ENCODE measurements around the gene MYOT.

Gene MYOT

GRCh38 chr5:137836298-137836697 lies 31.4 kb upstream of the MYOT start:
- no peaks in the 10 kb centered on the region for H3F3A ChIP-seq (ENCODE audit: control insufficient read depth, insufficient read depth)
- H3K9me3 ChIP-seq (ENCODE audit: control insufficient read depth, insufficient read depth, low read length): no peaks in the 10 kb centered on the region
- no peaks in the 10 kb centered on the region for H3K36me3 ChIP-seq (ENCODE audit: control insufficient read depth, low read length)
- H3K4me2 ChIP-seq (ENCODE audit: low read length): no peak overlapping the region
- no peaks in the 10 kb centered on the region for H3K79me2 ChIP-seq (ENCODE audit: control insufficient read depth, low read length)
- no peaks in the 10 kb centered on the region for H3K27me3 ChIP-seq (ENCODE audit: control insufficient read depth, low read length)
- no peak overlapping the region for H3K27ac ChIP-seq (ENCODE audit: low read depth, low read length)
- H4K20me1 ChIP-seq (ENCODE audit: control insufficient read depth, insufficient read depth, low read depth, low read length): no peaks in the 10 kb centered on the region
- H3K9me2 ChIP-seq (replicated peaks; ENCODE audit: control insufficient read depth, low read length): no peaks in the 10 kb centered on the region
- no peaks in the 10 kb centered on the region for H3K4me1 ChIP-seq (ENCODE audit: control insufficient read depth, low read length)
- TF ChIP-seq EZH2phosphoT487 (IDR thresholded peaks at IDR 0.05; ENCODE audit: borderline replicate concordance, low read length) (no peak), CTCF (IDR thresholded peaks at IDR 0.05; ENCODE audit: low read depth, low read length, poor library complexity, severe bottlenecking) (no peak)
- no peak overlapping the region for H3K4me3 ChIP-seq (ENCODE audit: low read length)

GRCh38 chr5:137836997-137837396 lies 30.7 kb upstream of the MYOT start:
- Histone ChIP-seq H4K20me1 (ENCODE audit: control insufficient read depth, insufficient read depth, low read depth, low read length) (no peaks in the 10 kb centered on the region), H3K4me2 (ENCODE audit: low read length) (no peak overlapping the region), H3K4me3 (ENCODE audit: low read length) (no peak overlapping the region), H3K27me3 (ENCODE audit: control insufficient read depth, low read length) (no peaks in the 10 kb centered on the region), H3K79me2 (ENCODE audit: control insufficient read depth, low read length) (no peaks in the 10 kb centered on the region), H3K9me2 (replicated peaks; ENCODE audit: control insufficient read depth, low read length) (no peaks in the 10 kb centered on the region), H3K36me3 (ENCODE audit: control insufficient read depth, low read length) (no peaks in the 10 kb centered on the region), H3F3A (ENCODE audit: control insufficient read depth, insufficient read depth) (no peaks in the 10 kb centered on the region), H3K4me1 (ENCODE audit: control insufficient read depth, low read length) (no peaks in the 10 kb centered on the region), H3K9me3 (ENCODE audit: control insufficient read depth, insufficient read depth, low read length) (no peaks in the 10 kb centered on the region), H3K27ac (ENCODE audit: low read depth, low read length) (no peak overlapping the region)
- no peak for TF ChIP-seq EZH2phosphoT487 (IDR thresholded peaks at IDR 0.05; ENCODE audit: borderline replicate concordance, low read length)
- no peak for TF ChIP-seq CTCF (IDR thresholded peaks at IDR 0.05; ENCODE audit: low read depth, low read length, poor library complexity, severe bottlenecking)

- TF ChIP-seq CTCF (IDR thresholded peaks at IDR 0.05; ENCODE audit: low read depth, low read length, poor library complexity, severe bottlenecking): no peak
- TF ChIP-seq EZH2phosphoT487 (IDR thresholded peaks at IDR 0.05; ENCODE audit: borderline replicate concordance, low read length): no peak
These were observed 29.9 kb upstream of the MYOT start for GRCh38 chr5:137837491-137838394.

More at GRCh38 chr5:137837491-137838394, 29.9 kb upstream of the MYOT start:
- no peaks in the 10 kb centered on the region for H4K20me1 ChIP-seq (ENCODE audit: control insufficient read depth, insufficient read depth, low read depth, low read length)
- H3F3A ChIP-seq (ENCODE audit: control insufficient read depth, insufficient read depth): no peaks in the 10 kb centered on the region
- no peaks in the 10 kb centered on the region for H3K36me3 ChIP-seq (ENCODE audit: control insufficient read depth, low read length)
- no peaks in the 10 kb centered on the region for H3K79me2 ChIP-seq (ENCODE audit: control insufficient read depth, low read length)
- no peak overlapping the region for H3K4me3 ChIP-seq (ENCODE audit: low read length)
- H3K4me2 ChIP-seq (ENCODE audit: low read length): no peak overlapping the region
- H3K9me3 ChIP-seq (ENCODE audit: control insufficient read depth, insufficient read depth, low read length): no peaks in the 10 kb centered on the region
- H3K9me2 ChIP-seq (replicated peaks; ENCODE audit: control insufficient read depth, low read length): no peaks in the 10 kb centered on the region
- no peak overlapping the region for H3K27ac ChIP-seq (ENCODE audit: low read depth, low read length)
- no peaks in the 10 kb centered on the region for H3K4me1 ChIP-seq (ENCODE audit: control insufficient read depth, low read length)
- no peaks in the 10 kb centered on the region for H3K27me3 ChIP-seq (ENCODE audit: control insufficient read depth, low read length)

All from DOHH2 (cell line).